ENCODE results near the gene TTC38.
"Not testable (repeated sequence)": the region's sequence is repeated elsewhere in the genome, so short reads cannot be mapped to it uniquely, and the experiment has no call there.

The TTC38 gene

DNA sequence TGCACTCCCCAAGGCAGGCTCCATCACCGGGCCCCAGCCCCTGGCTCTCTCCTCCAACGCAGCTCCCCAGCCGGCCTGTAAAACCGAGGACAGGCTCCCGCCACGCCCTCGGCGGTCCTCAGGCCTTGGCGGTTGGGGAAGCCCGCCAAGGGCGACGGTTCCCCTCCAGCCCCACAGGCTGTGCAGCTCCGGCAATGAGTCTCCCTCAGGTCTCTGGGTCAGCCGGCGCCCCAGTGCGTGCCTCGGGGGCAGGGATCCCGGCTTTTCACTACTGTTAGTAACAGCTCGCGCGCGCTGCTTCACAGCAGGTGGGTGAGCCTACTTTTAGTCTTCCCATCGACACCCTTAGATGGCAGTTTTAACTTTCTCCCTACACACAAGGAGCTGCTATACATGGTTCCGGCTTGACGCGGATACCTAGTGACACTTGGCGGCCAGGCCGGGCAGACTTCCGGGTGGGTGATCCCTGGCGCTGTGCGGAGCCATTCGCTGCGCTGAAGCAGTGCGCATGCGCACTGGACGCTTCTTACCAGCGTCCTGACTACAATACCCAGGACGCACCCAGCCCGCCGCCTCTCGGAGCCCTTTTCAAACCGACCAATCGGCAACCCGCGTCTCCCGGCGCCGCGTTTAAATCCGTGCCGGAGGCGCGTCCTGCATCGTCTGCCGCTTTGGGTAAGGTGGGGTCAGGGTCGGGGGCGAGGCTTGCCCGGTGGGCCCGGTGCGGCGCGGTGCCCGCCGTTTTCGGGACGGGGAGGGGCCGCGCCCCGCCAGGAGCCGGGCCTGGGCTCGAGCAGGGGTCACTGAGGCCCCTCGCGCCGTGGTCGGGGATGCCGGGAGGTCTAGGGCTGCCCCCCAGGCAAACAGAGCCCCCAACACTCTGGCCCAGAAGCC, 28.7 kb downstream of the TTC38 start, which contains the start of gene GTSE1:
Gene GTSE1 (plus strand): TSS at position 614 of the 894 bp plus-strand sequence. CDS start 531 bp downstream, outside the sequence.
- DNase-seq (ENCODE audit: low spot score): peak; percentile 98

DNA sequence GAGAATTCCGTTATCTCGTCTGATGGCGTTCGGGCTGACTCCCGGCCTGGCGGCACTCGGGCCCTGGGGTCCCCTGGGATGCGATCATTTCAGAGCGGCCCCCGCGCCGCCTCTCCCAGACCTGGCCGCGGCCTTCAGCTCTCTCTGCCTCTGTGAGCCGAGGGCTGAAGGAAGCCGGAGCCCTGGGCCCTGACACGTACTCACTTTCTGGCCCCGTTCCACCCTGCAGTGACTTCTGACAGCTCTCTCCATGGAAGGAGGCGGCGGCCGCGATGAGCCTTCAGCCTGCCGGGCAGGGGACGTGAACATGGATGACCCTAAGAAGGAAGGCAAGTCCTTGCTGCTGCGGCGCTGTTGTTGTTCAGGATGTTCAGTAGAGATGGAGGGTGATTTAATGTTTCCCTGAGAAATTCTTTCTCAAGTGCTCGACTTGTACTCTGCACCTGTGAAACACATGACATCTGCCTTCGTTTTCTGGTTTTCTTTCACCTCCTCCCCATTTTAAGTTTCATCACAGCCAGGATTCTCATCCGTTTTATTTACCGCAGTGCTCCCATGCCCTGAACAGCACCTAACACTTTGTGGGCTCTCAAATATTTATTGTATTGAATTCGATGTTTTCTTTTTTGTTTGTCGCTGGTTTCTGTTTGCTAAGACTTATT, 29.5 kb downstream of the TTC38 start:
- no peak for DNase-seq (ENCODE audit: low spot score)

DNA sequence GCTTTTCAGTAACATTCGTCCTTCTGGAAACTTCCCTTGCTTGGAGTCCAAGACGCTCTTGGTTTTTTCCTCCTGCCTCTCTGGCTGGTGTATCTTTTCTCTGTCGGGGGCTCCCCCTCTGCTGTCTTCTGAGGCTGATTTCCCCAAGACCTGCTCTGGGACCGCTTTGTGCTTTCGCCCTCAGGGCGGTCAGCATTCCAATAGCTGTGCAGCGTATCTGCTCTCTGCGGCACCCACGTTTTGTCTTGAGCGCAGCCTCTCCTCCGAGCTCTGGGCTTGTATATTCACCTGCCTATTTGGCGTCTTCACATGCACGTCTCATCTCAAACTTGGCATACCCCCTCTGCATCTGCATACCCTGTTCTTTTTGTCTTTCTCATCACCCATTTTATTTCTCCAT, 31.3 kb downstream of the TTC38 start:
- DNase-seq (ENCODE audit: low spot score): no peak

DNA sequence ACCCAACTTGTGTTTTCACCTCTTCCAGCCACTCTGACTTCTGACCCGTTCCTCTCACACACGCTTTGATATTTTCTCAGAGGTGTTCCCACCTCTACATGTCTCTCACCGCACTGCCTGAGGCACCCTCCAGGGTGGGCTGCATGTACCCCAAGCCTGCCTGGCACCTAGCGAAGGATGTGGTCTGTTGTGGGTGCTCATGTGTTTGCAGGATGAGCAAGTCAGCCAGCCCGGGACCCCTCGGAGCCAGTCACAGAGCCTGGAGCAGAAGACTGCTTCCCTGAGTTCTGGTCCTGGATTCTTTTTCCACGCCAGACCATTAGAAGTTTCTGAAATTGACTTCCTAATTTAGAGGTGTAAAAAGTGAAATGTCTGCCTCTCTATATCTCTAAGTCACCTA, 32.7 kb downstream of the TTC38 start:
- DNase-seq (ENCODE audit: low spot score): no peak

DNA sequence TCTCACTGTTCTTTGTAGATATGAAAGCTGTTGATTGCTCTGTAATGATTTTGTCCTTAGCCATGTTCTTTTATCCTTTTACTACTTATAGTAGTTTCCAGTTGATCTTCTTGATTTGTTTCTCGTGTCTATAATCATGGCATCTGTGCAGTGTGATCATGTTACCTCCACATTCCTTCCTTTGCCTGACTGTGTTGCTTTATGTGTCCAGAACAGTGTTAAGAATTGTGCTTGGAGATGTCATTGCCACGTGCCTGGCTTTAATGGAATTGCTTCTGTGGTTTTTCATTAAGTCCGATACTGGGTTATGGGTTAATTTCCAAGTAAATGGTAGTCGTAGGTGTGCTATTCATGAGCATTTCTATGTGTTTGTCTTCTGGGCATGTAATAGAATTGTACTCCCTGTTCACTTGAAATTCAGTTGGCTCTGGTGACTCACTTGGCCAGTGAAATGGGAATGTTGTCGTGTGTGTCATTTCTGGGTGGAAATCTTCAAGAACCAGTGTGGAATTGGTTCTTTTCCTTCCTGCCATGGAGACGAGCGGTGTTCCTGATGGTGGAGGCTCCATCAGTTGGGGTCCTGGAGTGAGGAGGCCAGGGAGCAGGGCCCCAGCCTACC, 35.6 kb downstream of the TTC38 start:
- DNase-seq (ENCODE audit: low spot score): no peak

DNA sequence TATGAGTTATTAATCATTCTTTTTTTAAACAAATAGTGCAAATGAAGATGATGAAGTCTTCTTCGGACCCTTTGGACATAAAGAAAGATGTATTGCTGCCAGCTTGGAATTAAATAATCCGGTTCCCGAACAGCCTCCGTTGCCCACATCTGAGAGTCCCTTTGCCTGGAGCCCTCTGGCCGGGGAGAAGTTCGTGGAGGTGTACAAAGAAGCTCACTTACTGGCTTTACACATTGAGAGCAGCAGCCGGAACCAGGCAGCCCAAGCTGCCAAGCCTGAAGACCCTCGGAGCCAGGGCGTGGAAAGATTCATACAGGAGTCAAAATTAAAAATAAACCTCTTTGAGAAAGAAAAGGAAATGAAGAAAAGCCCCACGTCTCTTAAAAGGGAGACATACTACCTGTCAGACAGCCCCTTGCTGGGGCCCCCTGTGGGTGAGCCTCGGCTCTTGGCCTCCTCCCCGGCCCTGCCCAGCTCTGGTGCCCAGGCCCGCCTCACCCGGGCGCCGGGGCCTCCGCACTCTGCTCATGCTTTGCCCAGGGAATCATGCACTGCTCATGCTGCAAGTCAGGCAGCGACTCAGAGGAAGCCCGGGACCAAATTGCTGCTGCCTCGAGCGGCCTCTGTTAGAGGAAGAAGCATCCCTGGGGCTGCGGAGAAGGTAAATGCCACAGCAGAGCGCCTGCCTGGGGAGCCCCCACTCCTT, 40.6 kb downstream of the TTC38 start:
- DNase-seq (ENCODE audit: low spot score): no peak

DNA sequence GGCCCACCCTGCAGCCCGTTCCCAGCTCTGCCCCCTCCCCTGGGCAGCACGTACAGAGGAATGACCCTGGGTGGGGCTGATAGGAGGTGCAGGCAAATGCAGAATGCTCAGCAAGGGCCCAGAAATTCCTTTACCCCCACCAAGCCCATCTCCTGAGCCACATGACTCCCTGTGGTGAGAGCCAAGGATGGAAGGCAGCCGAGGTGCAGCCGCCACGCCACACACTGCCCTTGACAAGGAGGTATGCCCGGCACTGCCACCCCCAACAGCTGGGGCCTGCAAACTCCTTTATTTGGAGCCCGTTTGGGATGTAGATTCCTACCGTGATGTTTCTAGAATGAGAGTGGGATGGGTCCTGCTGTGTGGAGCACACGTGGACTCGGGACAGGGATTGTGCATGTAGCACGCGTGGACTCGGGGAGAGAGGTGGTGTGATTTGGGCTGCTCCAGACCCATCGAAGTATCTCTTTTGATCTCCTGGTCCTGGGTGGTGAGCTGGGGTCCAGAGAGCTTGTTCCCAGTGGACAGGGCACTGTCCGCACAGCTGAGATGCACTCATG, 41.8 kb downstream of the TTC38 start:
- DNase-seq (ENCODE audit: low spot score): no peak

DNA sequence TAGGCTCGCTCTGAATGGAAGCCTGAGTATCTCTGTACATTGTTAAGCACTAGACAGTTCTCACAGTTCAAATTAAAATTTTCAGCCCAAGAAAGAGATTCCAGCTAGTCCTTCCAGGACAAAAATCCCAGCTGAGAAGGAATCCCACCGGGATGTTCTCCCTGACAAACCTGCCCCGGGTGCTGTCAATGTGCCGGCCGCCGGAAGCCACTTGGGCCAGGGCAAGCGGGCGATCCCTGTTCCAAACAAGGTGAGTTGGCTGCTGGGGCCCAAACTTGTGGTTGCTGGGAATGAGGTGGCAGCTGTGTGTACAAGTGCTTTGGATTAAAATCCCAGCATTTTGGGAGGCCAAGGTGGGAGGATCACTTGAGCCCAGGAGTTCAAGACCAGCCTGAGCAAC, 44.2 kb downstream of the TTC38 start:
- no peak for DNase-seq (ENCODE audit: low spot score)

DNA sequence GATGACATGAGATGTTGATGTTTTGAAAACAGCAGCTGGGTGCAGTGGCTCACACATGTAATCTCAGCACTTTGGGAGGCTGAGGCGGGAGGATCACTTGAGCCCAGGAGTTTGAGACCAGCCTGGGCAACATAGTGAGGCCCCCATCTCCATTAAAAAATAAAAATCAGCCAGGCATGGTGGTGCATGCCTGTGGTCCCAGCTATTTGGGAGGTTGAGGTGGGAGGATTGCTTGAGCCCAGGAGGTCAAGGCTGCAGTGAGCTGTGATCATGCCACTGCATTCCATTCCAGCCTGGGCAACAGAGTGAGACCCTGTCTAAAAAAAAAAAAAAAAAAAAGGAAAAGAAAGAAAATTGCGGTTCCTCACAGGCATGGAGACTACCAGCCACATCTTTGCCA, 45.0 kb downstream of the TTC38 start:
- not testable (repeated sequence) for DNase-seq (ENCODE audit: low spot score)

DNA sequence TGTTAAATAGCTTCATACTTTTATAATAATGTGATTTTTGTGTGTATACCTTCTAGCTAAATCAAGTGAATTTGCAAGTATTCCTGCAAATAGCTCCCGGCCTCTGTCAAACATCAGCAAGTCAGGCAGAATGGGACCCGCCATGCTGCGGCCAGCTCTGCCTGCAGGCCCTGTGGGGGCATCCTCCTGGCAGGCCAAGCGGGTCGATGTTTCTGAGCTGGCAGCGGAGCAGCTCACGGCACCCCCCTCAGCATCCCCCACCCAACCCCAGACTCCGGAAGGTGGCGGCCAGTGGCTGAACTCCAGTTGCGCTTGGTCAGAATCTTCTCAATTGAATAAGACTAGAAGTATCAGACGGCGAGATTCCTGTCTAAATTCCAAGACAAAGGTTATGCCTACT, 48.2 kb downstream of the TTC38 start:
- no peak for DNase-seq (ENCODE audit: low spot score)

DNA sequence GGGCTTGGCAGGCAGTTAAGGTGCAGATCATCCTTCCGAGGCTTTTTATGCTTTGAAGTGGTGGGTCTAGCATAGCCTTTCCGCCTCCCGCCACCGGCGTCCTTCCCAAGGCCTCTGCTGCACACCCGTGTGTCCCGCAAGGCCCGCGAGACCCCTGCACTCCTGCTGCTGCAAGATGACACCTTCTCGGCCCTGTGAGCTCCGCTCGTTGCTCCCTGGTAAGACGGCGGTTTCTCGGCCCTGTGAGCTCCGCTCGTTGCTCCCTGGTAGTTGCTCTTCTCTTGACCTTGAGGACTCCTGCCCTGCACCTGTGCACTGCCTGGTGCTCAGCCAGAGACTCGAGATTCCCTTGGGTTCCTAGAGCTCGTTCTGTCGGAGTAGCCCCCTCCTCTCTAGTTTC, 49.8 kb downstream of the TTC38 start:
- no peak for DNase-seq (ENCODE audit: low spot score)

DNA sequence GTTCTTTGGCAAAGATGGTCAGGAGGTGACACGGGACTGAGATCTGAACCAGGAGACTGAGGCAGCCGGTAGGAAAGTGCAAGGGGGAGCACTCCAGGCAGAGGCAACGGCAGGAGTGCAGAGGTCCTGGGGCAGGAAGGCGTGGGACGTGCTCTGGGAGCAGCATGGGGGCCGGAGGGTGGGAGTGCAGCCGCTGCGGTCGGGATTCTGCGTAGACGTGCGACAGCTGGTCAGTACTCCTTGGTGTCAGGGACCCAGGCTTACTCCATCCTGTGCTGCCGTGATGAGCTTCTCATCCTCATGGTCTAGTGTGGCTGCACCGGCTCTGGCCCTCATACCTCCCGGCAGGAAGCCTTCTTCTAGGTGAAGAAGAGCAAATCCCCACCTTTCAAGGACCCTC, 50.8 kb downstream of the TTC38 start:
- DNase-seq (ENCODE audit: low spot score): no peak

DNA sequence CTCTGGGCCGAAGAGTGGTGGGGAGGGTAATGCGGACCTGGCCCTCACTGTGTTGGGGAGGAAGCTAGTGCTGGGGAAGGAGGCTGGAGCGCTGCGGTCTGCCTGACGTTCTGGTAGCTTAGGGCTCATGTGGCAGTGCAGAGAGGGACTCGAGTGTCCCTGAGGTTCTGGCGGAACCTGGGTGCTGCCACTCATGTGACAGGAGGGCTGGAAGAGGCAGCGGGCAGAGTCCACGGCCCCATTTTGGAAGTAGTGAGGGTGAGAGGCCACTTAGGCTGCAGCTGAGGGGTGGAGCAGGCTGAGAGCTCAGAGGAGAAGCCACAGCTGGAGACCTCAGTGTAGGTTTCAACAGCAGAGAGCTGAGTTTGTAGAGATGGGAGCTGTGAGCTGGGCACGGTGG, 51.5 kb downstream of the TTC38 start:
- no peak for DNase-seq (ENCODE audit: low spot score)

DNA sequence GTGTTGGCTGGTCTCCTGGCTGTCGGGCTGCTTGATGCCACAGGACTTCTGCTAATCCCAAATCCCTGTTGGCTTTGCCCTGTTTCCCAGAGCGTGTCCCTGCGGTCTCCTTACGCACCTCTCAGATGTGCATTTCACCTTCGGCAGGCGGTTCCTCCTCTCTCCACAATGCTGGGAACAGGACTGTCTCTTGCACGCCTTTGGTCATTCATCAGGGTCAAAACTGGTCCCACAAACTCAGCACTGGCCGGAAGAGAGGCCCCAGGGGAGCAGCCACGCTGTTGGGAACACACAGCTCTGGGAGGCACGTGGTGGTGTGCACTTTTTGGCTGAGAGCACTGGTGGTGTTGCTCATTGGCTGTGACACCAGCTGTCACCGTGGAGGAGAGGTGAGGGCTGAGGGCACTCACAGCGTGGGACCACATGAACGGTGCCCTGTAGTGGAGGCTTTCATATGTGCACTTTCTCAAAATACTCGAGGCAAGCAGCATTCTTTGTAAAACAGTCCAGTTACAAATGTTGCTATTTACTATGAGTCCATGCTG, 52.4 kb downstream of the TTC38 start:
- no peak for DNase-seq (ENCODE audit: low spot score)

DNA sequence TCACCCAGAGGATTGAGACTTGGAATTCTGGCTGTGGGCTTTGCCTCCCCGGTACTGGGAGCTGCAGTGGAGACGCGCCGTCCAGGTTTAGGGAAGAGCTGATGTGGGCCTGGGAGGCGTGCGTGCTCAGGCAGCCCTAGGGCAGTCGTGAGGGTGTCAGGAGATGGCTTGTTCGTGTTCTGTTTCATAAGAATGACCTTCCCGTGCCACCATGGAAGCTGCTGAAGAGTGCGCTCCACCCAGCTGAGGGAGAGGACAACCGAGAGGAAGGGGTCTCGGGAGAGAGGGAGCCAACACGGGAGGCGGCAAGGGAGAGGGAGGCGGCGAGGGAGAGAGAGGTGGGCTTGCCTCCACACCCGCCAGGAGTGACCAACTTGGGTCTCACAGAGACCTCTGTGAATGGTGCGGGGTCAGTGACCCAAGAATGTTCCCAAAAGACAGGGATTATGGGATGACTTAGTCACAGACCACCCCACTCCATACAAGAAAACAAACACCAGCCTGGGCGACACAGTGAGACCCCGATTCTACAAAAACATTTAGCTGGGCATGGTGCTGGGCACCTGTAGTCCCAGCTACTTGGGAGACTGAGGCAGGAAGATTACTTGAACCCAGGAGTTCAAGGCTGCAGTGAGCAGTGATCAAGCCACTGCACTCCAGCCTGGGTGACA, 53.0 kb downstream of the TTC38 start:
- DNase-seq (ENCODE audit: low spot score): no peak

DNA sequence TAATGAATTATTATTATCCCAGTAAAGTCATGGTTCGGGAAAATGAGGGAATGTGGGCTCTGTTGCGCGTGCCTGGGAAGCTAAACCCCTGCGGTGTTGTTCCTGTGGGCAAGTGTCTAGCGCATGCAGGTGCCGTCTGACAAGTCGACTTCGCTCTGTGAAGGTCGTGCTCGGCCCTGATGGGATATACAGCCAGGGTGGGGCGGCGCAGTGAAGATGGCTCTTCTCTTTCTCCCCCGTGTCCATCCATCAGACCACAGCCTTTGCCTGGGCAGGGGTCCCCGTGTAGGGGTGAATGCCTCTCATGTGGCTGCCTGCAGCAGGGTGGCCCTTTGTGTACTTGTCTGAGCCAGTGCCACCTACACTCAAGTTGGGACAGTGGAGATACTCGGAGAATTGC, 54.9 kb downstream of the TTC38 start:
- DNase-seq (ENCODE audit: low spot score): no peak

DNA sequence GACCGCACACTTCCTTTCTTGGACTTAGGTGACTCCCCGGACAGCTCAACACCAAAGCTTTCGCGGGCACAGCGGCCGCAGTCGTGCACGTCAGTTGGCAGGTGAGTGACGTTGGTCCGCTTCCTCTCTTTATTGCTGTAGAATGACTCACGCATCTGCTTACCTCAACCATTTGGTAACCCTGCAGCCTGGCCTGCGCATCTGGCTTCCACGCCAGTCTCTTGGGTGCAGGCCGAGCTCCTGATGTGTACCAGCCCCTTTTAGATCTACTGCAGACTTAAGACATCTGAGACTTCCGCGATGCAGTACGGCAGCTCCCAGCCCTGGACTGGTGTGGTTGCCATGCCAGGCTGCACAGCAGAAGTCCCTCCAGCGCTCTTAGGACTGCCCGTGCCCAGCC, 55.4 kb downstream of the TTC38 start:
- DNase-seq (ENCODE audit: low spot score): no peak

DNA sequence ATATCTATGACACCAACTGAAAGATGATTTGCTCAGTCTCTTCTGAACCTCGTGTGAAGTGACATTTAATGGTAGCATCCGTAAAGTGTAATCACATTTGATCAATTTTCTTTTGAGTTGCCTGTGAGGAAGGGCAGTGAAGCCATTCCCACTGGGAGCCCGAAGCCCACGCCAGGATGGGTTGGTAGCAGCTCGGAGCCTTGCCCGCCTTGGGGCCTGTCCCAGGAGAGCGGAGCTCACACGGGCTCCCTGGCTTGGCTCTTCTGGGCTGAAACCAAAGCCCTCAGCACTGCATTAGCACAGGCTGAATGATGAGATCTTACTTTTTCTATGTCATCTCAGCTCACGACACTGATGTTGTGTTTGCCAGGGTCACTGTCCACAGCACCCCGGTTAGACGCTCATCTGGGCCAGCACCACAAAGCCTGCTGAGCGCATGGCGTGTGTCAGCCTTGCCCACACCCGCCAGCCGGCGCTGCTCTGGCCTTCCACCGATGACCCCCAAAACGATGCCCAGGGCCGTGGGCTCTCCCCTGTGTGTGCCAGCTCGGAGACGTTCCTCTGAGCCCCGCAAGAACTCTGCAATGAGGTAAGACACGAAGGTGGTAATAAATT, 58.4 kb downstream of the TTC38 start:
- no peak for DNase-seq (ENCODE audit: low spot score)

DNA sequence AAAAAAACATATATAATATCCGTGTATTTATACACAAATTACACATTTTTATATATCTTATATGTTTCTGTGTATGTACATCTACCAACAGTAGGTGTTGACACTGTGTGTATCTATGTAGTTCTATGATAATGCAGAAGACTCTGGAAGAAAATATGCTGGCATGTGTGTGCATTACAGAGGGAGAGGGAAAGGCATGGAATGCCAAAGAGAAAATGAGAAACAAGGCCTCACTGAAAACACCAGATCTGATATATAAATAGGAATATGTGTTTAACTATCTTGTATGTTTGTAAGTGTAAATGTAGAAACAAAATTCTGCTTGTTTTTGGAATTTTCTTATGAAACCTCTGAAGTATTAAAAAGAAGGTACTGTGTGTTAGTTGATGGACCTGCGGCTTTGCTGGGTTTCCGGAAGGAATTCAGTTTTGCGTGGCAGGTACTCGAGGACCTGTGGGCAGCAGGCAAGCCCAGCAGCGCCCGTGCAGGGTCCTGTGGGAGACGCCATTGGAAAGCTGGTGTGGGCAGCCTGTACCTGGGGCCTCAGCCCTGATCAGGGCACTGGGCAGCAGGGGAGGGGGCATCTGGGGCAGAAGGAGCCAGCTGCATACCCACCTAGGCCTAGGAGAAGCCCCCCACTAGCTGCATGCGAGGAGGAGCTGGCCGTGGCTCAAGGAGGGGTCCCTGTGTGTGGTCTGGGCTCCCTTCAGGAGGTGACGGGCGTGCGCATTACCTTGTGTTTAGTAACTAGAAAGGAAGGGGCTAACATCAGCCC, 60.1 kb downstream of the TTC38 start:
- no peak for DNase-seq (ENCODE audit: low spot score)

DNA sequence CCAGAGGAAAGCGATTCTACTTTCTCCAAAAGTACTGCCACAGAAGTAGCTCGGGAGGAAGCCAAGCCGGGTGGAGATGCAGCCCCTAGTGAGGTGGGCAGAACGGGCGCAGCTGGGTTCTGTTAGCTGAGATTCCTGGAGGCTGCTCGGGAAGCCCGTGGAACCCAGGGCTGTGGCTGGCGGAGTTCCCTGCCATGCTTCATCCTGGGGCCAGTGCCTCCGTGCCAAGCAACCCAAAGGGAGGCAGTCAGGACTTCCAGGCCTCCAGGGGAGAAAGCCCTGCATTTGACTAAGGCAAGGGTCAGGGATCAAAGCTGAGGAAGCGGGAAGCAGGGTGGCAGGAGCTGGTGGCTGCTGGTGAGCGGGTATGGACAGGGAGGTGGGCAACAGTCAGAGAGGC, 61.0 kb downstream of the TTC38 start:
- DNase-seq (ENCODE audit: low spot score): no peak
